ENCODE results near the gene MBL2. TPM values are rescaled to one million over a fixed set of nuclear protein-coding genes. Genes with fewer than 3 reads are reported as not detected.

The MBL2 gene
- total RNA-seq, 3 donors from 2014 or later, result not detected

DNA sequence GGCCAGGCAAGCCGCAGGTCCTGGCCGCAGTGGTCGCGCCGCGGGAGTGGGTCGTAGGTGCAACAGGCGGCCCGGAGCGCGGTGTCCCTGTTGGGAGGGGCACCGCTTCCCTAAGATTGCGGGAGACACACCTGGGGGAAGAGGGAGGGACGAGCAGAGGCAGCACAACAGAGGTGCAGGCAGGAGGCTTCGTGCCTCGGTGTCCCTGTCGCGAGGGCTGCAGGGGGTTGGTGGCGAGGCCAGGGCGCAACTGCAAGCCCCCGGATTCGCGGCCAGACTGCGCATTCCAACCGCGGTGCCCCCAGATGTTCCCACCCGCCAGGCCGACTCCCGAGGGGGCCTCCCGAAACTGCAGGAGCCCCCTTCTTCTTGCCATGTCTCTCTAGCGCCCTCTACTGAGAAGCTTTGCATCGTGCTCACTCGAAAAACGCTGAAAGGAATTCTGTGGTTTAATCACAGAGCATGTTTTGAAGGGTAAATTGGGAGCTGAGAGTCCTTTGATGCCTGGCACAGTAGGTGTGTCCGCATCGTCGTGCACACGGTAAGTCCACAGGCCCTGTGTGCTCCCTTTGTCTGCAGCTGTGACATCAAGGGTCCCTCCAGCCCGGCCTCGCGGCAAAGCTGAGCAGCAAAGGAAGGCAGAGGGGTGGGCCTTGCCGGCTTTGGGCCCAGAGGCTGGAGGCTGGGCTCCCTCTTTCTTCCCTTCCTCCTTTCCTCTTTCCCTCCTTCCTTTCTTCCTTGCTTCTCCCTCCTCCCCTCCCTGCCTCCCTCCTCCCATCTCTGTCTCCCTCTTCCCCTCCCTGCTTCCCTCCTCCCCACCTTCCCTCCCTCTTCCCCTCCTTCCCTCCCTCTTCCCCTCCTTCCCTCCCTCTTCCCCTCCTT, 6.2 kb upstream of the MBL2 start:
- Histone ChIP-seq H3K4me1 (no peaks in the 10 kb centered on the region), H3K36me3 (no peaks in the 10 kb centered on the region), H3K4me3 (no peak overlapping the region), H3K27me3 (no peaks in the 10 kb centered on the region), H3K27ac (no peak overlapping the region), H3K9me3 (no peaks in the 10 kb centered on the region)
- no peak for DNase-seq (ENCODE audit: low spot score in 2 of 2)
- no peak for TF ChIP-seq POLR2A (IDR thresholded peaks at IDR 0.05)
- TF ChIP-seq POLR2AphosphoS5 (IDR thresholded peaks at IDR 0.05), result no peak
- TF ChIP-seq, protein P1, sequence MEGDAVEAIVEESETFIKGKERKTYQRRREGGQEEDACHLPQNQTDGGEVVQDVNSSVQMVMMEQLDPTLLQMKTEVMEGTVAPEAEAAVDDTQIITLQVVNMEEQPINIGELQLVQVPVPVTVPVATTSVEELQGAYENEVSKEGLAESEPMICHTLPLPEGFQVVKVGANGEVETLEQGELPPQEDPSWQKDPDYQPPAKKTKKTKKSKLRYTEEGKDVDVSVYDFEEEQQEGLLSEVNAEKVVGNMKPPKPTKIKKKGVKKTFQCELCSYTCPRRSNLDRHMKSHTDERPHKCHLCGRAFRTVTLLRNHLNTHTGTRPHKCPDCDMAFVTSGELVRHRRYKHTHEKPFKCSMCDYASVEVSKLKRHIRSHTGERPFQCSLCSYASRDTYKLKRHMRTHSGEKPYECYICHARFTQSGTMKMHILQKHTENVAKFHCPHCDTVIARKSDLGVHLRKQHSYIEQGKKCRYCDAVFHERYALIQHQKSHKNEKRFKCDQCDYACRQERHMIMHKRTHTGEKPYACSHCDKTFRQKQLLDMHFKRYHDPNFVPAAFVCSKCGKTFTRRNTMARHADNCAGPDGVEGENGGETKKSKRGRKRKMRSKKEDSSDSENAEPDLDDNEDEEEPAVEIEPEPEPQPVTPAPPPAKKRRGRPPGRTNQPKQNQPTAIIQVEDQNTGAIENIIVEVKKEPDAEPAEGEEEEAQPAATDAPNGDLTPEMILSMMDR (IDR thresholded peaks at IDR 0.05), result no peak
- intact Hi-C loops (cut with DNase I; ENCODE audit: low total_unique reads), result no loop called here

DNA sequence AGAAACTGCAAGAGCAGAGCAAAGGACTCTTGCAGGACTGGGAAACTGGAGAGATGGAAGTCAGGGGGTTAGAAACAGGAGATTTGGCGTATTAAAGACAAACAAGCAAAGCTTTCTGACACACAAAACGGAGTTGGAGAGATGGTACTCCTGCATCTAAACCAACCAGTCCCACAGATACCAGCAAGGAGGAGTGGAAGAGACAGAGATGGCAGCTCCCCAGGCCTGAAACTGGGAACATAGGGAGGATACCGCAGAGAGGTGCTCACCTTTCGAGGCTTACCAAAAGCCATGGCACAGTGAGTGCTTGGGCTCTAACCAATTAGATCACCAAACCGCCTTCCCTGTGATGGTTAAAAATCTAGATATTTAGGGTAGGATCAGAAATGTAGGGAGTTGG, 4.8 kb upstream of the MBL2 start:
- Histone ChIP-seq H3K4me1 (no peaks in the 10 kb centered on the region), H3K36me3 (no peaks in the 10 kb centered on the region), H3K27me3 (no peaks in the 10 kb centered on the region), H3K27ac (no peak overlapping the region), H3K4me3 (no peak overlapping the region), H3K9me3 (no peaks in the 10 kb centered on the region)
- no peak for TF ChIP-seq POLR2A (IDR thresholded peaks at IDR 0.05)
- no peak for TF ChIP-seq POLR2AphosphoS5 (IDR thresholded peaks at IDR 0.05)
- intact Hi-C loops (cut with DNase I; ENCODE audit: low total_unique reads), result no loop called here
- no peak for DNase-seq (ENCODE audit: low spot score in 2 of 2)

DNA sequence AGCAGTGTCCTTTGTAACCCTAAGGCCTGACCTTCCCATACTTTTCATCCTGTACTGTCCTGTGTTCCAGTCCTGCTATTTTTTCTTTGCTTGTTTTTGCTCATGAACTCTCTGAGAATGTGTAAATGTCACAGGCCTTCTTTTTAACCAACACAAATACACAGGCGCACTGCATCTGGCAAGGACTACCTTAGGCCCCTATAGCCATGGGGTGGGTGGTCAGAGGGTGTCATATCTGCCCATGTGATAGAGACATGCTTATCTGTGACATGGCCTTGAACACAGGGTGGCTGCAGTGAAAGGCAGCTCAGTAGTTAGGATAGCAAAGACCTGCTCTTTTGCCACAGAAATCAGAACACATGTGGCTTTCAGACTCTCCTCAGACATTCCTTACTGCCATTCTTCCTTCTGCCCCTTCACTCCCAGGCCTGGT, 3.9 kb upstream of the MBL2 start:
- Histone ChIP-seq H3K36me3 (no peaks in the 10 kb centered on the region), H3K9me3 (no peaks in the 10 kb centered on the region), H3K4me1 (no peaks in the 10 kb centered on the region), H3K4me3 (no peak overlapping the region), H3K27me3 (no peaks in the 10 kb centered on the region), H3K27ac (no peak overlapping the region)
- no peak for DNase-seq (ENCODE audit: low spot score in 2 of 2)
- TF ChIP-seq, protein P1 (IDR thresholded peaks at IDR 0.05), result no peak
- TF ChIP-seq POLR2AphosphoS5 (IDR thresholded peaks at IDR 0.05) (no peak), POLR2A (IDR thresholded peaks at IDR 0.05) (no peak)
- intact Hi-C loops (cut with DNase I; ENCODE audit: low total_unique reads), result no loop called here

DNA sequence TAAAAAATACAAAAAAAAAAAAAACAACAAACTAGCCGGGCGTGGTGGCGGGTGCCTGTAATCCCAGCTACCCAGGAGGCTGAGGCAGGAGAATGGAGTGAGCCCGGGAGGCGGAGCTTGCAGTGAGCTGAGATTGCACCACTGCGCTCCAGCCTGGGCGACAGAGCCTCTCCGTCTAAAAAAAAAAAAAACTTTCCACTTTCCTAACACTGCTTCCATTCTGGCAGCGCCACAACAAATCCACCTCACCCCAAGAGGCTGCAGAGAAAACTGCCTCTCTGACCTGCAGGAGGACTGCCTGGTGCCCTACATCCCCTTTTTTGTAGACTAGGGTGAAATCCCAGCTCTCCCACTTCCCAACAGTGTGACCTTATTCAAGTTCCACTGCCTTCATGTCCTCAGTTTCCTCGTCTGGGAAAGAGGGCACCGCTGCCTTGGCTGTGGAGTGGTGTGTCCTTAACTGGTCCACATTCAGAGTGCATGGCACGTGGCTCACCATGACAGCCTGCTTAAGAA, 2.6 kb upstream of the MBL2 start:
- Histone ChIP-seq H3K4me1 (no peaks in the 10 kb centered on the region), H3K36me3 (no peaks in the 10 kb centered on the region), H3K27me3 (no peaks in the 10 kb centered on the region), H3K4me3 (no peak overlapping the region), H3K9me3 (no peaks in the 10 kb centered on the region), H3K27ac (no peak overlapping the region)
- TF ChIP-seq, protein P1 (IDR thresholded peaks at IDR 0.05), result no peak
- TF ChIP-seq POLR2AphosphoS5 (IDR thresholded peaks at IDR 0.05), result no peak
- TF ChIP-seq POLR2A (IDR thresholded peaks at IDR 0.05), result no peak
- DNase-seq (ENCODE audit: low spot score in 2 of 2), result no peak
- intact Hi-C loops (cut with DNase I; ENCODE audit: low total_unique reads), result no loop called here

DNA sequence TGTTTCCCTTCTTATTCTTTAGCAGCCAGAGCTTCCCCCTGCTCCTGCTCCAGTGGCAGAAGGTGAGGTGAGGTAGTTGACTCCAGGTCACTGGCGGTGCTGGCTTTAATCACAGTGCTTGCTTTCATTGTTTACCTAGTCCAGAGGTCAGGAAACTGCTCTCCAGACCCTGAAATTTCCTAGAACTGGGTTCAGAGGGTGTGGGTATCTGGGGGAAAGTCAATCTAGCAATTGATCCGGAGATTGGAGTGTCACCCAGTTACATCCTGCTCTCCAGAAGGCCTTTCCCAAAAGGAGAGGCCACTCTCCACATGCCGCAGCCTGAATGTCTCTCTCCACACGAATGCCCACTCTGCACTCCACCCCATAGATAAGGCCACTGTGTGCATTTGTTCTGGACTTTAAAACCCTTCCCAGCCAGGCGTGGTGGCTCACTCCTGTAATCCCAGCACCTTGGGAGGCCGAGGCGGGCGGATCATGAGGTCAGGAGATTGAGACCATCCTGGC, 2.1 kb upstream of the MBL2 start:
- no peak for DNase-seq (ENCODE audit: low spot score in 2 of 2)
- H3K9me3 ChIP-seq, result no peaks in the 10 kb centered on the region
- no peaks in the 10 kb centered on the region for H3K4me1 ChIP-seq
- intact Hi-C loops (cut with DNase I; ENCODE audit: low total_unique reads), result no loop called here
- TF ChIP-seq POLR2AphosphoS5 (IDR thresholded peaks at IDR 0.05), result no peak
- TF ChIP-seq, protein P1 (IDR thresholded peaks at IDR 0.05), result no peak
- no peak for TF ChIP-seq POLR2A (IDR thresholded peaks at IDR 0.05)
- no peaks in the 10 kb centered on the region for H3K36me3 ChIP-seq
- H3K4me3 ChIP-seq, result no peak overlapping the region
- H3K27ac ChIP-seq, result no peak overlapping the region
- no peaks in the 10 kb centered on the region for H3K27me3 ChIP-seq
